H9 (cell line): ENCODE results near the gene PACSIN2. TPM values are rescaled to one million over a fixed set of nuclear protein-coding genes. Genes with fewer than 3 reads are reported as not detected.

Experiments used
- DNase-seq: peaks from one replicate; pipeline ENCODE4 v3.0.0-alpha.2; 2017
- H2AFZ ChIP-seq: one replicate; pipeline ENCODE4 v1.6.1; 2013; ENCODE audit warnings: mild to moderate bottlenecking, low read length, control low read depth, moderate library complexity
- H2AK5ac ChIP-seq: 2 replicates; pipeline ENCODE4 v1.6.1; 2013; ENCODE audit warnings: low read length, control low read depth, mixed read lengths; ENCODE audit not compliant: insufficient read length
- H2BK120ac ChIP-seq: one replicate; pipeline ENCODE4 v1.6.1; 2013; ENCODE audit warnings: low read depth, mild to moderate bottlenecking, low read length, control low read depth, inconsistent platforms; ENCODE audit not compliant: poor library complexity, severe bottlenecking
- H2BK12ac ChIP-seq: 2 replicates; pipeline ENCODE4 v1.6.1; 2013; ENCODE audit warnings: low read length, control low read depth, mixed read lengths, low read depth; ENCODE audit not compliant: insufficient read length
- H2BK15ac ChIP-seq: 2 replicates; pipeline ENCODE4 v1.6.1; 2013; ENCODE audit warnings: low read depth, low read length, control low read depth
- H2BK20ac ChIP-seq: one replicate; pipeline ENCODE4 v1.6.1; 2013; ENCODE audit warnings: low read depth, mild to moderate bottlenecking, low read length, control low read depth, inconsistent platforms; ENCODE audit not compliant: poor library complexity, severe bottlenecking
- H2BK5ac ChIP-seq: 2 replicates; pipeline ENCODE4 v1.6.1; 2013; ENCODE audit warnings: low read length, control low read depth, mixed read lengths; ENCODE audit not compliant: insufficient read length
- H3K14ac ChIP-seq: 2 replicates; pipeline ENCODE4 v1.6.1; 2013; ENCODE audit warnings: low read length, control low read depth; ENCODE audit not compliant: insufficient read depth
- H3K18ac ChIP-seq: 2 replicates; pipeline ENCODE4 v1.6.1; 2013; ENCODE audit warnings: low read depth, mild to moderate bottlenecking, mixed read lengths, low read length, control low read depth; ENCODE audit not compliant: insufficient read length
- H3K23ac ChIP-seq: 2 replicates; pipeline ENCODE4 v1.6.1; 2013; ENCODE audit warnings: low read length, control low read depth, mixed read lengths, low read depth; ENCODE audit not compliant: insufficient read length
- H3K23me2 ChIP-seq: 2 replicates; pipeline ENCODE4 v1.6.1; 2013; ENCODE audit warnings: low read depth, mild to moderate bottlenecking, mixed read lengths, low read length, control low read depth; ENCODE audit not compliant: insufficient read length, poor library complexity, severe bottlenecking
- H3K27ac ChIP-seq: 2 replicates; pipeline ENCODE4 v1.5.1; 2013; ENCODE audit warnings: low read length, control low read depth, mixed read lengths, low read depth; ENCODE audit not compliant: insufficient read length
- H3K27me3 ChIP-seq: 2 replicates; pipeline ENCODE4 v1.6.1; 2013; ENCODE audit warnings: low read length, control low read depth, inconsistent platforms; ENCODE audit not compliant: insufficient read depth
- H3K4ac ChIP-seq: 2 replicates; pipeline ENCODE4 v1.6.1; 2013; ENCODE audit warnings: low read depth, mild to moderate bottlenecking, control low read depth, inconsistent platforms, low read length, moderate library complexity
- H3K4me1 ChIP-seq: 2 replicates; pipeline ENCODE4 v1.6.1; 2013; ENCODE audit warnings: low read length, control low read depth, inconsistent platforms; ENCODE audit not compliant: insufficient read depth
- H3K4me2 ChIP-seq: 2 replicates; pipeline ENCODE4 v1.6.1; 2013; ENCODE audit warnings: low read length, control low read depth, mixed read lengths; ENCODE audit not compliant: insufficient read length, insufficient read depth
- H3K56ac ChIP-seq: 2 replicates; pipeline ENCODE4 v1.6.1; 2013; ENCODE audit warnings: low read depth, mild to moderate bottlenecking, mixed read lengths, low read length, control low read depth; ENCODE audit not compliant: insufficient read length
- H3K79me1 ChIP-seq: 2 replicates; pipeline ENCODE4 v1.6.1; 2013; ENCODE audit warnings: low read depth, mild to moderate bottlenecking, moderate library complexity, low read length, control low read depth, inconsistent platforms; ENCODE audit not compliant: insufficient read depth, poor library complexity, severe bottlenecking
- H3K79me2 ChIP-seq: 2 replicates; pipeline ENCODE4 v1.6.1; 2013; ENCODE audit warnings: low read length, control low read depth, inconsistent platforms; ENCODE audit not compliant: insufficient read depth
- H3K9ac ChIP-seq: 2 replicates; pipeline ENCODE4 v1.6.1; 2013; ENCODE audit warnings: low read length, control low read depth, mixed read lengths; ENCODE audit not compliant: insufficient read length; ENCODE audit errors: extremely low read depth
- H3K9me3 ChIP-seq: one replicate; pipeline ENCODE4 v1.6.1; 2013; ENCODE audit warnings: low read depth, low read length, inconsistent platforms; ENCODE audit not compliant: control insufficient read depth
- H3T11ph ChIP-seq: one replicate; pipeline ENCODE4 v1.6.1; 2013; ENCODE audit warnings: mild to moderate bottlenecking, low read length, control low read depth, inconsistent platforms
- H4K20me1 ChIP-seq: one replicate; pipeline ENCODE4 v1.6.1; 2013; ENCODE audit not compliant: control insufficient read depth, insufficient read length, insufficient read depth
- H4K5ac ChIP-seq: 2 replicates; pipeline ENCODE4 v1.6.1; 2013; ENCODE audit warnings: low read depth, mild to moderate bottlenecking, mixed read lengths, low read length, control low read depth; ENCODE audit not compliant: insufficient read length
- H4K8ac ChIP-seq: replicated peaks from 2 replicates; pipeline ENCODE4 v1.6.1; 2013; ENCODE audit warnings: low read length, control low read depth, mixed read lengths, low read depth; ENCODE audit not compliant: insufficient read length
- H4K91ac ChIP-seq: 2 replicates; pipeline ENCODE4 v1.6.1; 2013; ENCODE audit warnings: low read depth, mild to moderate bottlenecking, moderate library complexity, mixed read lengths, low read length, control low read depth; ENCODE audit not compliant: insufficient read length
- H3K27ac Mint-ChIP-seq, 3 experiments: 2 replicates in 2 of 3; 3 replicates in 1 of 3; pipeline ENCODE4 v1.8.0; 2020 to 2021; ENCODE audit warnings: mixed read lengths in 3 of 3, mild to moderate bottlenecking in 1 of 3, moderate library complexity in 1 of 3
- H3K27me3 Mint-ChIP-seq: 2 replicates; pipeline ENCODE4 v1.8.0; 2021; ENCODE audit warnings: low read depth, mild to moderate bottlenecking, moderate library complexity, mixed read lengths
- H3K36me3 Mint-ChIP-seq, 3 experiments: 2 replicates in 2 of 3; 3 replicates in 1 of 3; pipeline ENCODE4 v1.8.0; 2020 to 2021; ENCODE audit warnings: low read depth in 3 of 3, mixed read lengths in 3 of 3; ENCODE audit not compliant: insufficient read depth in 1 of 3
- H3K4me1 Mint-ChIP-seq, 2 experiments: 2 replicates each; pipeline ENCODE4 v1.8.0; 2020; ENCODE audit warnings: mixed read lengths in 2 of 2
- H3K4me3 Mint-ChIP-seq, 2 experiments: 2 replicates in 1 of 2; 3 replicates in 1 of 2; pipeline ENCODE4 v1.8.0; 2020 to 2021; ENCODE audit warnings: mild to moderate bottlenecking in 2 of 2, mixed read lengths in 2 of 2, moderate library complexity in 1 of 2
- H3K9me3 Mint-ChIP-seq, 2 experiments: 2 replicates in 1 of 2; 3 replicates in 1 of 2; pipeline ENCODE4 v1.8.0; 2020; ENCODE audit warnings: mild to moderate bottlenecking in 2 of 2, mixed read lengths in 2 of 2, moderate library complexity in 1 of 2
- WGBS: extraction: QIAGEN DNeasy Blood & Tissue Kit; methylation state at CpG from one replicate; pipeline ENCODE4 v1.1.7; 2013; ENCODE audit warnings: missing lambda C conversion rate, low lambda C conversion rate, mixed read lengths; ENCODE audit not compliant: insufficient read length; ENCODE audit errors: extremely low coverage; 5-methylcytosine and 5-hydroxymethylcytosine counted together
- total RNA-seq: library from RNA; stranded (reverse); gene quantifications from 2 replicates; pipeline ENCODE4 v1.2.1, GENCODE V29; 2021
- TF ChIP-seq, protein P1 (sequence below): fragments of 200-600 bp; sonication (generic); conservative IDR thresholded peaks from 3 replicates; pipeline ENCODE4 v1.8.0; 2021; ENCODE audit warnings: antibody characterized with exemption, mild to moderate bottlenecking

The PACSIN2 gene
- total RNA-seq, 1 experiment from 2014 or later, result 62.3 TPM

GRCh38 chr22:42910221-42910942, 104.6 kb downstream of the PACSIN2 start:
- no peak overlapping the region for H2BK5ac ChIP-seq
- H2BK120ac ChIP-seq, result no peak overlapping the region
- no peak overlapping the region for H3K4ac ChIP-seq
- WGBS, result no CpG with 5 or more reads among the region's 10 CpGs
- Mint-ChIP-seq H3K4me3 (no peak overlapping the region), H3K4me1 (peaks cover 20 to 22% of the 10 kb centered on the region in 2 experiments), H3K27me3 (no peaks in the 10 kb centered on the region), H3K27ac (peak overlapping the region in 1 of 3 experiments; percentile 77; a peak in 1 of 7 replicates), H3K9me3 (no peaks in the 10 kb centered on the region), H3K36me3 (peaks cover 6 to 32% (median 14%) of the 10 kb centered on the region in 3 experiments; a peak in 6 of 7 replicates)
- DNase-seq, result no peak
- no peak overlapping the region for H2AFZ ChIP-seq
- no peaks in the 10 kb centered on the region for H4K20me1 ChIP-seq
- no peaks in the 10 kb centered on the region for H3K79me1 ChIP-seq
- H2BK12ac ChIP-seq, result no peak overlapping the region
- H4K8ac ChIP-seq, result no peak overlapping the region
- H3K23me2 ChIP-seq, result no peaks in the 10 kb centered on the region
- peaks cover 3% of the 10 kb centered on the region; the same call in 1 of the 2 replicates for H3K79me2 ChIP-seq
- H4K5ac ChIP-seq, result no peak overlapping the region
- TF ChIP-seq, protein P1, sequence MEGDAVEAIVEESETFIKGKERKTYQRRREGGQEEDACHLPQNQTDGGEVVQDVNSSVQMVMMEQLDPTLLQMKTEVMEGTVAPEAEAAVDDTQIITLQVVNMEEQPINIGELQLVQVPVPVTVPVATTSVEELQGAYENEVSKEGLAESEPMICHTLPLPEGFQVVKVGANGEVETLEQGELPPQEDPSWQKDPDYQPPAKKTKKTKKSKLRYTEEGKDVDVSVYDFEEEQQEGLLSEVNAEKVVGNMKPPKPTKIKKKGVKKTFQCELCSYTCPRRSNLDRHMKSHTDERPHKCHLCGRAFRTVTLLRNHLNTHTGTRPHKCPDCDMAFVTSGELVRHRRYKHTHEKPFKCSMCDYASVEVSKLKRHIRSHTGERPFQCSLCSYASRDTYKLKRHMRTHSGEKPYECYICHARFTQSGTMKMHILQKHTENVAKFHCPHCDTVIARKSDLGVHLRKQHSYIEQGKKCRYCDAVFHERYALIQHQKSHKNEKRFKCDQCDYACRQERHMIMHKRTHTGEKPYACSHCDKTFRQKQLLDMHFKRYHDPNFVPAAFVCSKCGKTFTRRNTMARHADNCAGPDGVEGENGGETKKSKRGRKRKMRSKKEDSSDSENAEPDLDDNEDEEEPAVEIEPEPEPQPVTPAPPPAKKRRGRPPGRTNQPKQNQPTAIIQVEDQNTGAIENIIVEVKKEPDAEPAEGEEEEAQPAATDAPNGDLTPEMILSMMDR, result no peak; the same call in 2 of the 3 replicates
- H3K14ac ChIP-seq, result no peak overlapping the region
- H2BK15ac ChIP-seq, result no peak overlapping the region
- H3K27ac ChIP-seq, result no peak overlapping the region
- H3K23ac ChIP-seq, result no peak overlapping the region
- no peak overlapping the region for H3K18ac ChIP-seq
- H3K9ac ChIP-seq, result no peak overlapping the region
- no peak overlapping the region for H2BK20ac ChIP-seq
- H3K4me1 ChIP-seq, result no peaks in the 10 kb centered on the region
- H3K4me2 ChIP-seq, result no peak overlapping the region
- no peak overlapping the region for H2AK5ac ChIP-seq
- H3K56ac ChIP-seq, result no peak overlapping the region
- H3T11ph ChIP-seq, result no peak overlapping the region
- H3K27me3 ChIP-seq, result no peaks in the 10 kb centered on the region
- H4K91ac ChIP-seq, result no peak overlapping the region
- H3K9me3 ChIP-seq, result no peaks in the 10 kb centered on the region
